Measurements from ENCODE around the gene NAP1L4.
"Not testable (repeated sequence)": the region's sequence is repeated elsewhere in the genome, so short reads cannot be mapped to it uniquely, and the experiment has no call there.

NAP1L4 gene

DNA sequence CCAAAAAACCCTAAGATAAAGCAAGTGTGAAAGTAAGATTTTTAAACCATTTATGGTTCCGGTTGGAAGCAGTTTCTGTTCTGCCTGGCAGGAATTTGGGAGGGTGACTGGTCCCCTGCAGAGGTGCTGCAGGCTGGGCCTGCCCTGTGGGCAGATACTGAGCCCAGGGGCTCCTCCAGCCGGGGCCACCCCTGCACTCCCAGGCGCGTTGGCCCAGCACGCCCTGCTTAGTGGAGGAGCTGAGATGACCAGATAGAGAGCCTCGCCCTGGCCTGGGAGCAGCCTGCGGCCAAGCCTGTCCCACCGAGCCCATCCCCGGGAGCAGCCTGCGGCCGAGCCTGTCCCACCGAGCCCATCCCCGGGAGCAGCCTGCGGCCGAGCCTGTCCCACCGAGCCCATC, 70.9 kb downstream of the NAP1L4 start:
- no peak for FAIRE-seq

DNA sequence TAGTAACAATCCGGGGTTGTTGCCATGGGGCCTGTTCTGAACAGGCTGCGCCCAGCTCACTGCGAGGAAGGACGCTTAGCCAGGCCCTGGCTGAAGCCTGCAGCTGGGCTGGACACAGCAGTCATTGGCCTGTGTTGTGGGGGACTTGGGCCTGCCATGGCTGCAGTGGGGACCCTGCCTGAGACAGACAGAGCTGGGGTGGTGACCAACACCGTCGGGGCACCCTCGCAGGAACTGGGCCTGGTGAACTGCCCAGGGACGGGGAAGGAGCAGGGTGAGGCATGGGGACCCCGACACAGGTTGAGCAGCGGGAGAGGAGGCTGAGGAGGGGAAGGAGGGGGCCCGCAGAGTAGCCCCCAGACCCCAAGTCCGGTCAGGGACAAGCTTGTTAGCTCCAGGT, 71.8 kb downstream of the NAP1L4 start:
- FAIRE-seq: no peak

DNA sequence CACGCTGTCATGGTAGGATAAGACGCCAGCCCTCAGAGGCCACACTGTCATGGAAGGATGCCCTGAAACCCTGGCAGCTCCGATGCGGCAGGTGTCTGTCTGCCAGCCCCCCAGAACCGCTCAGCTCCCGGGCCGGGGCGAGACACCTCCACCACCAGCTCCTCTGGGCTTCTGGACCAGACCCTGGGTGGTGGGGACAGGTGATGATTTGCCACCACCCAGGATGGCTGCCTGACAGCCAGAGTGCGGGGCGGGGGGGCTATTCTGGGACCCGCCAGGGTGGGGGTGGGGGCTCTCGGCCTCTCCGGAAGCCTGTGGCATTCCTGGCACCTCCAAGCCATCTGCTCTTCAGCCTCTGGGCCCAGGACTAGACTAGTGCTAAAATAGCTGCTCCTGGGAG, 72.3 kb downstream of the NAP1L4 start:
- no peak for FAIRE-seq

DNA sequence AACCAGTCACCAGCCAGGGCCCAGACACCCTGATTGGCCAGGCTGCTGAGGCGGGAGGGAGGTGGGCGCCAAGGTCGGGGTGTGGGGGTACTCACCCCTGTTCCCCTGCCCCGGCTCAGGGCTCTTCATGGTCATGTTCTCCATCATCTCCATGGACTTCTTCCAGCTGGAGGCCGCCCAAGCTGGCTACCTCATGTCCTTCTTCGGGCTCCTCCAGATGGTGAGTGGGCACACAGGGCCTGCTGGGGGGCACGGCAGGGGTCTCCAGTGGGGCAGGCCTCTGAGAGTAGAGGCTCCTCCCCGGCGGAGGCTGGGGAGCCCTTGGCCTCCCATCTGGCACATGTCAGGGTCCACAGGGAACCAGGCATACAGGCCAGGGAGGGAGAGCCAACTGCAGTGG, 72.9 kb downstream of the NAP1L4 start:
- no peak for FAIRE-seq

DNA sequence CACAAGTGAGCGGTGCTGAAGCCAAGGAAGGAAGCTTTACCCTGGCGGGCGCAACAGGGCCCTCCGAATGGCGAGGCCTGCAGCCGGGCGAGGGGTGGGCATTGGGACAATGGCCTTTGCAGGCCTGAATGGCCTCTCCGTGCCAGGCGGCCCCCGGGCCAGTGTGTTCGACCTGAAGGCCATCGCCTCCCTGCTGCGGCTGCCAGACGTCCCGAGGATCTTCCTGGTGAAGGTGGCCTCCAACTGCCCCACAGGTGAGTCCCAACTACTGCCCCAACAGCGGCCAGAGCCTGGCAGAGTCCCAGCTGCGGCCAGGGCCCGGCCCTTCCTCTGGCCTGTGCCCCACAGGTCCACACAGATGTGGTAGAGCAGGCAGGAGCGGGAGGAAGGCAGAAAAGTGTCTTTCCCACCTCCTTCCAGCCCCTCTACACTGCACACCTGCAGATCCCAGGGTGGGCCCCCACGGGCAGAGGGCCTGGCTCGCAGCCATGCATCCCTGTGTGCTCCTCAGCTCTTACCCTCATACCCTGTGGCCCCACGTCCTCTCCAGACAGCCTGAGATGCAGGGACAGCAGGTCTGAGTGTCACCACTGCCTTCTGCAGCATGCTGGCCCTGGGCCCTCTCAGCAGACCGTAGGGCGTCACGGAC, 74.2 kb downstream of the NAP1L4 start:
- no peak for FAIRE-seq

- no peak for FAIRE-seq
Observed at GRCh38 chr11:2916892-2917645, 75.1 kb downstream of the NAP1L4 start.

DNA sequence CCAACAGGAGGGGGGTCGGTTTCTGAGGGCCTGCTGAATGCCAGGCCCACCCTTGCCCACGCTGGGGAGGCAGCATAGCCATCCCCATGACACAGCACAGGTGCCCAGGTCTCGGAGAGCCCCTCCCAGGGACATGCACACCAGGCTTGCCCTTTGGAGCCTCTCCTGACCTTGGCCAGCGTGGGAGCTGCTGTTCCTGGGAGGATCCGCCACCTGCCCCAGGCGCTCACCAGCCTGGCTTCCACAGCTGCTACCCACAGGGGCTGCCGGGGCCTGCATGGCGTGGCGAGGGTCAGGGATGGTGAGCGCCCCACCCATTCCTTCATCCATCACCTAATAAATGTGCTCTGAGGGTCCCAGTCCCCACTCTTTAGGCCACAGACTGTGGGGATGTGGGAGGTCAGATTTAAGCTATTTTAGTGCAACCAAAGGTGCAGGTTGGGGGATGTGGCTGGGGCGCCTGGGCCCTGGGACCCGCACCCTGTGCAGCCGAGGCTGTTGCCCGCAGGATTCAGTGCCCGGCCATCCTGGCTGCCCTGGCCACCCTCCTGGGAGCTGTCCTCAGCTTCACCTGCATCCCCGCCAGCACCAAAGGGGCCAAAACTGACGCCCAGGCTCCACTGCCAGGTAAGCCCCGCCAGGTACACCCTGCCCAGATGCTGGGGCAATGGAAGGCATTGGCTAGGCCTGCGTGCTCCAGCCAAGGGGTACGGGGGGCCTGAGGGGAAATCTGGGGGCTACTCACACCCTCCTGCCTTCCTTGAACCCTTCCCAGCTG, 75.8 kb downstream of the NAP1L4 start:
- FAIRE-seq: no peak

GRCh38 chr11:2915473-2915872, 76.7 kb downstream of the NAP1L4 start:
- FAIRE-seq: no peak

GRCh38 chr11:2914455-2915195, 77.5 kb downstream of the NAP1L4 start:
- FAIRE-seq: no peak

GRCh38 chr11:2913776-2914175, 78.4 kb downstream of the NAP1L4 start:
- FAIRE-seq: no peak

DNA sequence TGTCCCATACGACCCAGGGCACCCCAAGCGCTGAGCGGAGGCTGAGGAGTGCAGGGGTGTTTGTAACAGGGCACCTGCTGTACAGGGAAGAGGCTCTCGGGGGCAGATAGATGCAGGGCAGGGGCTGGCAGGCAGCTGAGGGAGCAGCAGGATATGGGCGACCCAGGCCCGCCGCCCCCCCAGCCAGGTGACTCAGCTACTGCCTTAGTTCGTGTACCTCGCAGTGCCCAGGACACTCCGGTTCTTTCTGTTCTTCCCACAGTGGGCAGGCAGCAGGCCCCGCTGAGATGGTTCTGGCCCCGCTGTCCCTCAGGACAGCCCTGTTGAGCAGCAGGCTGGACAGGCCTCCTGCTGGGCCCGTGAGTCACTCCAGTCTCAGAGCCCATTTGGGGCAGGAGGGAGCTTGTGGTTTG, 79.1 kb downstream of the NAP1L4 start:
- no peak for FAIRE-seq

DNA sequence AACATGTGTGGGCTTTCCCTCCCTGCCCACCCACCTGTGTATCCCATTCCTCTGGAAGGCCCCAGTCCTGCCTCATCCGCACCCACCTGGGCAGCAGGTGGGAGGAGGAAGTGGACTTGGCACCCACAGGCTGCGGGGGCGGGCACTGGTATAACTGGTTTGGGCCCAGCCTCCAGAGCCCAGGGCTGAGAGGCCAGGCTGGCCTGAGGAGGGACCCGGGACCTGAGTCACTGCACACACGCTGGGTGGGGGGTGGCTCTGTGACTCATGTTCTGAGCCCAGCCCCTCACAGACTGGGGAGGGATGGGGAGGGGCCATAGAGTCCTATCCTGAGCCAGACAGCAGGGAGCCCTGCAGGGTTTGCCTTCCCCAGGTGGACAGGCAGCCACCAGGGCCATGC, 79.6 kb downstream of the NAP1L4 start:
- FAIRE-seq: no peak

- FAIRE-seq: no peak
Observed at GRCh38 chr11:2911785-2912391, 80.2 kb downstream of the NAP1L4 start.

DNA sequence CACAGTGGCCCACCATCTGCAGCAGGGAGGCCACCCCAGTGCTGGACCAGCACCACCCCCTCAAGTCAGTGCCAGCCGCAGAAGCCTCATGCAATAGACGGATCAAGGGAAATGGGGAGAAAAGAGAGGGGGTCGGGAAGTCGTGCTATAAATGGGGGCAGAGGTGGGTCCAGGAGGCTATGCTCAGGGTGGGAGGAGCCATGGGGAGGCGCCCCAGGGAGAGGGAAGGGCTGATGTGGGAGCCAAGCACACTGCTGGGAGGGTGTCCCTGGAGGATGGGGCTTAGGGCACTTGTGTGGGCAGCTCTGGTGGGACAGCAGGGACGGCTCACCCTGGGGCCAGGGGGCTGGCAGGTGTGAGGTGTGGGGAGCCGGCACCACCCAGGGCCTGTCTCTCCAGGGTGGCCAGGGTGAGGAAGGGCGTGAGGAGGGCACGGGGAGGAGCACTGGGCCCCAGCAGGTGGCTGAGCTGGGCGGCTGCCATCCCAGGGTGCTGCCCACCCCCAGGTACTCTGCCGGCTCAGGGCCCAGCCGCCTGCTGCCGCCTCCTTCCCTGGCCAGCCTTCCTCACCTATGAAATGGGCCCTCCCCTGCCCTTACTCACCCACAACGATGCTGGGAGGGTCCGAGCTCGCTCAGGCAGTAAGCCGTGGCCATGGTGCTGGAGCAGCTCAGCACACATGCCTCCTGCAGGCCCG, 80.9 kb downstream of the NAP1L4 start:
- no peak for FAIRE-seq

DNA sequence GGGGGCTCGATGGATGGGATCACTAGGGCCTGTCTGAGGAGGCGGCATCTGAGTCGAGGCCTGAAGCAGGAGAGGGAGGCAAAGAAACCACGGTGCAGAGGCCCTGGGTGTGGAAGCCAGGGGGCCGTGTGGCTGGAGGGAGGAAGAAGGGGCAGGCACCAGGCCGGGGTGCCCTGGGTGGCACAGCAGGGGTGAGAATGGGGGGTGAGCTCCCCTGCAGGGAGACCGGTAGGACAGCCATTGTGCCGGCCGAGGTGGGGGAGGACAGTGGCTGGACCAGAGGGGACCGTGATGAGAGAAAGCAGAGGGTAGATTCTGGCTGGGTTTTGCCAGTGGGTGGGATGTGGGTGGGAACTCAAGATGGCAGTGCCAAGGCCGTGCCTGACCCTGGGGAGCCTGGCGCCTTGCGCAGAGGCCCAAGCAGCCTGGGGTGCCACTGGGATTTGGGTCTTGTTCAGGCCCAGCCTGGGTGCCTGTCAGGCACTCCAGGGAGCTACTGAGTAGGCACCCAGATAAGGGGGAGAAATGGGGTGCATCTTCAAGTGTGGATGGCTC, 81.7 kb downstream of the NAP1L4 start:
- no peak for FAIRE-seq

DNA sequence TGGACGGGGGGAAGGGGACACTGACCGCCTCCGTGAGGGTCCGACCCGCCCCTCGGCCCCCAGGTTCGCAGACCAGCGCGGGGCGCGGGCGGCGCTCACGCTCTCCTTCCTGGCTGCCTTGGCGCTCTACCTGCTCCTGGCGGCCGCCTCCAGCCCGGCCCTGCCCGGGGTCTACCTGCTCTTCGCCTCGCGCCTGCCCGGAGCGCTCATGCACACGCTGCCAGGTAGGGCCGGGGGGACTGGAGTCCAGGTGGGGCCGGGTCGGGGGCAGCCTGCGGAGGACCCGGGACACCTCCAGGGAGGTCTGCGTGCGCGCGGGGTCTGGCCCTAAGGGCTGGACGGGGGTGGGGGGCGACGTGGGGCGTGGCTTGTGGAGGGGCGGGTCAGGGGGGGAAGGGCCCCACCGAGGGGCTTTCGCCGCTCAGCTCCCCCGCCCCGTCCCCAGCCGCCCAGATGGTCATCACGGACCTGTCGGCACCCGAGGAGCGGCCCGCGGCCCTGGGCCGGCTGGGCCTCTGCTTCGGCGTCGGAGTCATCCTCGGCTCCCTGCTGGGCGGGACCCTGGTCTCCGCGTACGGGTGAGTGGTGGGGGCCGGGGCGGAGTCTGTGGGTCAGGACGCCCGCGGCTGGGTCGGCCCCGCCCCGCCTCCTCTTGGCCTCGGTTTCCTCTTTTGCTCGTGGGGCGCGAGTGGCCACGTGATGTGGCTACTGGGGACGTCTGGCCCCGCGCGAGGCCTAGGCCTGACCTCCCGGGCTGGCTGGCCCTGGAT, 82.8 kb downstream of the NAP1L4 start:
- no peak for FAIRE-seq

- no peak for FAIRE-seq
Observed at GRCh38 chr11:2908130-2908529, 84.0 kb downstream of the NAP1L4 start.

DNA sequence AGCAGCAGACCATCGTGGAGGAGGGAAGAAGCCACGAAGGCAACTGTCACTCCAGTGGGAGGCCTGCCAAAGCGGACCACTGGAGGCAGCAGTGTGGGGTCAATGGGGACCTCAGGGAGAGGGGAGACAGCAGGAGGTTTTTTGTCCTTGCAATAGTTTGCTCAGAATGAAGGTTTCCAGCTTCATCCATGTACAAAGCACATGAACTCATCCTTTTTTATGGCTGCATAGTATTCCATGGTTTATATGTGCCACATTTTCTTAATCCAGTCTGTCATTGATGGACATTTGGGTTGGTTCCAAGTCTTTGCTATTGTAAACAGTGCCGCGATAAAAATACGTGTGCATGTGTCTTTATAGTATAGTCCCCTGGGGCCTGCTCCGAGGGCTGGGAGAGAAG, 86.8 kb downstream of the NAP1L4 start:
- FAIRE-seq: not testable (repeated sequence)

DNA sequence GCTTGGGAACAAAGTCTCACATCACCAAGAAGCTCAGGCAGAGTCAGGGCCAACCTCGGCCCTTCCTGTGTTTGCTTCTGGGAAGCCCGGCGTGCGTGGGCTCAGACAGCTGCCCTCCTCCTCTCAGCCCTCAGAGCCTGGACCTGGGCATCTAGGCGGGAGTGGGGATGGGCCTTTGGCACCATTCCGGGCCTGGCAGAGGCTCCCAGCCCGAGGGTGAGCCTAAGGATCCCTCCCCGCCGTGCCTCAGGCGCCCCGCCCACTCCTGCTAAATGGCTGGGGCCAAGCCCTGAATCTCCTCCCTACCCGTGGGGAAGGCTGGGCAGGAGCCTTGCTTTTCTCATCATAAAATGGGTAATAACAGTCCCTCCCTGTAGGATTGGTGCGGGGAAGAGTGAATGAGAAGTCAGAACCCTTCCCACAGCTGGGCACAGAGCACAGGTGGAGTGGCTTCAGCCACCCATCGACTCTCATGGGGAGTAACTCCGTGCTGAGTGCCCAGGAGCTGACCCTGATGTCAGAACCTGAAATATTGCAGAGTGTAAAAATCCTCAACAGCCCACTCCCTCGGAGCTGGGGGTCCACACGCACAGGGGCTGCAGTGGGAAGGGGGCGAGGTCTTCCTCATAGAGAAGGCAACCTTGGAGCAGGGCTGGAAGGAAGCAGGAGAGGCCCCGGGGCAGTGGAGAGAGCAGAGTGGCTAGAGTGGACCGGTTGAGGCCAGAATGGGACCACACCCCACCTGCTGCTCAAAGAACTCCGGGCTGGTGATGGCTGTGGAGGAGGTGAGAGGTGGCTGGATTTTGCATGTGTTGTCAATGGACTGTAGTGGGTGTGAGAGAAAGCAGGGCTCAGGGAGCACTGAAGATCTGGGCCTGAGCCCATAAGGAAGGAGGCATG, 87.7 kb downstream of the NAP1L4 start:
- FAIRE-seq: no peak

DNA sequence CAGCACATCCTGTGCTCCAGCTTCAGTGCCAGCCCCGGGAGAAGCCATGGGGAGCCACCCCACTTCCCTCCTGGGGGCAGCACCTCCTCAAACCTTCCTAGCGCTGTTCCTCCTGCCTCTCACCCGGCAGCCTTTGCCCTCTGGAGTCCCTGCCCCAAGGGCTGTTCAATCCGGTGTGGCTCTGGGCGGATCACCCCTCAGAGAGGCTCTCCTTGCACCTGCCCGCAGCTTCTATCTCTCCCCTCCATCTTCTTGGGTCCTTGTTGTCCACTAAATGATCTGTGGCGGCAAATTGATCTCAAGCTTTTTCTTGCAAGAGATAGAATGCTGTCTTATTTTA, 88.5 kb downstream of the NAP1L4 start:
- FAIRE-seq: no peak
